ENCODE measurements around the gene CADM1.

DNA sequence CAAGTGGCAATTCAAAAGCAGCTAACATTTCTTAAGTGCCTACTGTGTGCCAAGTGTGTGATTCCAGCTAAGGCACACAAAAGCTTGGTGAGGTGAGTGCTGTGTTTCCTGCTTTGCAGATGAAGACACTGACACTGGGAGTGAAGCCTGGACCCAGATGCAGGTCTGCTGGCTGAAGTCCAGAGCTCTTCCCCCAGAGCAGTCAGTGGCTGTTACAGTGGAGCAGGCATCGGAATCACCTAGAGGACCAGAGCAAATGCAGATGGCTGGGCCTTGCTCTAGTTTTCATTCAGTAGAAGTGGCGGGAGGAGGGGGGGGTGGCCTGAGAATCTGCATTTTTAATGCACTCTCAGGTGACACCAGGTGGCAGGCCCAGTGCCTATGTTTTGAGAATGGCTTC is 342.3 kb downstream of the CADM1 start:
- TF ChIP-seq, protein P1, sequence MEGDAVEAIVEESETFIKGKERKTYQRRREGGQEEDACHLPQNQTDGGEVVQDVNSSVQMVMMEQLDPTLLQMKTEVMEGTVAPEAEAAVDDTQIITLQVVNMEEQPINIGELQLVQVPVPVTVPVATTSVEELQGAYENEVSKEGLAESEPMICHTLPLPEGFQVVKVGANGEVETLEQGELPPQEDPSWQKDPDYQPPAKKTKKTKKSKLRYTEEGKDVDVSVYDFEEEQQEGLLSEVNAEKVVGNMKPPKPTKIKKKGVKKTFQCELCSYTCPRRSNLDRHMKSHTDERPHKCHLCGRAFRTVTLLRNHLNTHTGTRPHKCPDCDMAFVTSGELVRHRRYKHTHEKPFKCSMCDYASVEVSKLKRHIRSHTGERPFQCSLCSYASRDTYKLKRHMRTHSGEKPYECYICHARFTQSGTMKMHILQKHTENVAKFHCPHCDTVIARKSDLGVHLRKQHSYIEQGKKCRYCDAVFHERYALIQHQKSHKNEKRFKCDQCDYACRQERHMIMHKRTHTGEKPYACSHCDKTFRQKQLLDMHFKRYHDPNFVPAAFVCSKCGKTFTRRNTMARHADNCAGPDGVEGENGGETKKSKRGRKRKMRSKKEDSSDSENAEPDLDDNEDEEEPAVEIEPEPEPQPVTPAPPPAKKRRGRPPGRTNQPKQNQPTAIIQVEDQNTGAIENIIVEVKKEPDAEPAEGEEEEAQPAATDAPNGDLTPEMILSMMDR (IDR thresholded peaks at IDR 0.05; ENCODE audit: low read depth, low read length, poor library complexity, severe bottlenecking) = no peak
- TF ChIP-seq EZH2phosphoT487 (IDR thresholded peaks at IDR 0.05; ENCODE audit: borderline replicate concordance, low read length) = no peak
